Cardiac muscle cell (in vitro differentiated cells and primary cell): ENCODE data around the gene SARS2. TPM values are rescaled to one million over a fixed set of nuclear protein-coding genes. Genes with fewer than 3 reads are reported as not detected.

ENCODE experiments used
- DNase-seq, 2 donors: peaks; one replicate each; pipeline versions ENCODE4 v3.0.0 to v3.0.0-alpha.2; 2010 to 2017; ENCODE audit warnings: low read depth in 1 of 2, low spot score in 1 of 2
- H3K27ac ChIP-seq: fragments of 200-600 bp; sonication (generic); 2 replicates; pipeline ENCODE4 v1.5.1; 2016
- H3K27me3 ChIP-seq: fragments of 200-600 bp; sonication (generic); 2 replicates; pipeline ENCODE4 v1.6.0; 2016; ENCODE audit warnings: control low read depth
- H3K36me3 ChIP-seq: fragments of 200-600 bp; sonication (generic); 2 replicates; pipeline ENCODE4 v1.5.1; 2016; ENCODE audit warnings: control low read depth
- H3K4me1 ChIP-seq: fragments of 200-600 bp; sonication (generic); 2 replicates; pipeline ENCODE4 v1.8.1; 2017; ENCODE audit warnings: low read depth, mild to moderate bottlenecking, mixed run types
- H3K4me3 ChIP-seq: fragments of 200-600 bp; sonication (generic); 2 replicates; pipeline ENCODE4 v1.5.1; 2016; ENCODE audit warnings: mild to moderate bottlenecking
- H3K9me3 ChIP-seq: fragments of 200-600 bp; sonication (generic); 2 replicates; pipeline ENCODE4 v1.5.1; 2017; ENCODE audit warnings: low read depth, mild to moderate bottlenecking, control low read depth
- polyA plus RNA-seq: library from polyadenylated mRNA; unstranded; fragments of >200 nt; fragmentation: Nextera tagmentation; extraction: Ambion mirVana; gene quantifications from 2 replicates; pipeline ENCODE4 v1.2.1, GENCODE V29; 2016
- total RNA-seq: library from RNA; depleted of rRNA; stranded (reverse); fragments of >200 nt; gene quantifications from 2 replicates; pipeline ENCODE4 v1.2.3, GENCODE V29; 2016
- TF ChIP-seq, protein P1 (sequence below): IDR thresholded peaks from 2 replicates; pipeline ENCODE4 v1.5.1; 2012; ENCODE audit warnings: low read depth, mild to moderate bottlenecking, low read length

SARS2 gene
- total and polyA plus RNA-seq, 2 experiments from 2014 or later: 43.0 to 52.3 TPM

DNA sequence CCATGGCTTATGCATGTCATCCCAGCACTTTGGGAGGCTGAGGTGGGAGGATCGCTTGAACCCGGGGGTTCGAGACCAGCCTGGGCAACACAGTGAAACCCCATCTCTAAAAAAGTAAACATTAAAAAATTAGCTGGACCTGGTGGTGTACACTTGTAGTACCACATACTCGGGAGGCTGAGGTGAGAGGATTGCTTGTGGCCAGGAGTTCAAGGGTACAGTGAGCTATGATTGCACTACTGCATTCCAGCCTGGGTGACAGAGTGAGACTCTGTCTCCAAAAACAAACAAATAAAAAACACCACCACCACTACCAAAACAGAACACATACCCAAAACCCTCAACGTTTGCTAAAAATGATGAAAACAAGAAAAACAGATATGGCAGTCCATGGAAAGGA lies 29.1 kb upstream of the SARS2 start:
- no peaks in the 10 kb centered on the region for H3K9me3 ChIP-seq
- TF ChIP-seq, protein P1, sequence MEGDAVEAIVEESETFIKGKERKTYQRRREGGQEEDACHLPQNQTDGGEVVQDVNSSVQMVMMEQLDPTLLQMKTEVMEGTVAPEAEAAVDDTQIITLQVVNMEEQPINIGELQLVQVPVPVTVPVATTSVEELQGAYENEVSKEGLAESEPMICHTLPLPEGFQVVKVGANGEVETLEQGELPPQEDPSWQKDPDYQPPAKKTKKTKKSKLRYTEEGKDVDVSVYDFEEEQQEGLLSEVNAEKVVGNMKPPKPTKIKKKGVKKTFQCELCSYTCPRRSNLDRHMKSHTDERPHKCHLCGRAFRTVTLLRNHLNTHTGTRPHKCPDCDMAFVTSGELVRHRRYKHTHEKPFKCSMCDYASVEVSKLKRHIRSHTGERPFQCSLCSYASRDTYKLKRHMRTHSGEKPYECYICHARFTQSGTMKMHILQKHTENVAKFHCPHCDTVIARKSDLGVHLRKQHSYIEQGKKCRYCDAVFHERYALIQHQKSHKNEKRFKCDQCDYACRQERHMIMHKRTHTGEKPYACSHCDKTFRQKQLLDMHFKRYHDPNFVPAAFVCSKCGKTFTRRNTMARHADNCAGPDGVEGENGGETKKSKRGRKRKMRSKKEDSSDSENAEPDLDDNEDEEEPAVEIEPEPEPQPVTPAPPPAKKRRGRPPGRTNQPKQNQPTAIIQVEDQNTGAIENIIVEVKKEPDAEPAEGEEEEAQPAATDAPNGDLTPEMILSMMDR: no peak
- H3K4me3 ChIP-seq: no peak overlapping the region
- no peaks in the 10 kb centered on the region for H3K36me3 ChIP-seq
- no peaks in the 10 kb centered on the region for H3K4me1 ChIP-seq
- H3K27me3 ChIP-seq: no peaks in the 10 kb centered on the region
- DNase-seq: no peak
- H3K27ac ChIP-seq: no peak overlapping the region

DNA sequence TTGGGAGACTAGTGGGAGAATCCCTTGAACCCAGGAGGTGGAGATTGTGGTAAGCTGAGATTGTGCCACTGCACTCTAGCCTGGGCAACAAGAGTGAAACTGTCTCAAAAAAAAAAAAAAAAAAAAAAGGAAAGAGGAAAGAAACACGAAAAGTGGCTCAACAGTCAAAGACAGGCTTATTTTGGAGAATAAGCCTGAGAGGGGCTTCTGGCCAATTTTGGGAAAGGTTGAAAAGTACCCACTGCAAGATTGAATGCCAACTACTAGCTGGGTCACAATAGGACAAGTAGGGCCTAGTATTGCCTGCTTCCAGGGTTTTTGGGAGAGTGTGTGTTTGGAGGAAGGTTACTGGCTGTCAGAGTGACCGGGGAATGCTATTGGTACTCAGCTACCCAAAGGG lies 27.7 kb upstream of the SARS2 start:
- Histone ChIP-seq H3K4me1 (no peaks in the 10 kb centered on the region), H3K4me3 (no peak overlapping the region), H3K9me3 (no peaks in the 10 kb centered on the region), H3K36me3 (no peaks in the 10 kb centered on the region), H3K27ac (no peak overlapping the region), H3K27me3 (no peaks in the 10 kb centered on the region)
- no peak for DNase-seq
- TF ChIP-seq, protein P1: no peak

DNA sequence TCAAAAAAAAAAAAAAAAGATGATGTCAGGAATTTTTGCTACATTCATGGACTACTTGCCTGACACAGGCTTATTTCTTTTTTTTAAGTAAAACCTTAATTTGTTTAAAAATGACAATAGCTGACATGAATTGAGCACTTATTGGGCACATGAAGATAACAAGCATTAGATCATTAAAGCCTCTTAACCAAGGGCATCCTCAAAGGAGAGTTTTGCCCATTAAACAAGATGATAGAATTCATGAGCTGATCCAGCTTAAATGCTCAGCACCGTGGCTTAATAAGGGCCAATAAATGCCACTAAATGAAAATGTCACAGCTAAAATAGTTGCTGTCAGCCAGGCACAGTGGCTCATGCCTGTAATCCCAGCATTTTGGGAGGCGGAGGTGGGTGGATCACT lies 25.7 kb upstream of the SARS2 start:
- Histone ChIP-seq H3K9me3 (no peaks in the 10 kb centered on the region), H3K4me1 (no peaks in the 10 kb centered on the region), H3K27ac (no peak overlapping the region), H3K36me3 (no peaks in the 10 kb centered on the region), H3K27me3 (no peaks in the 10 kb centered on the region), H3K4me3 (no peak overlapping the region)
- TF ChIP-seq, protein P1: no peak
- no peak for DNase-seq

DNA sequence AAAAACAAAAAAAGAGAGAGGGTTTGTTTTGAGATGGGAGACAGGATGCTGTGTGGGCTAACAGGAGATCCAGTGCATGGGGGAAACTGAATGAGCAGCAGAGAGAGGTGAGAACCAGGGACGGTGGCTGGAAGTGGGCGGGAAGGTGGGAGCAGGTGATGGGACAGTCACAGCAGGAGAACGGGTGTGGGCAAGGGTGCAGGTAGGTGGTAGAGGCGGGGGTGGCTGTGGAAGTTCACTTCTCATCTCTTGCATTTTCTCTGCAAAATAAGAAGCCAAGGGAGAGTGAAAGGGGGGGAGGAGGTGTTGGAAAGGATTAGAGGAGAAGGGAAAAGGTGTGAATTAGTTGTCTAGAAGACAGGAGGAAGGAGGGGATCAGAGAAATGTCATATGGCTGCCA lies 23.1 kb upstream of the SARS2 start:
- TF ChIP-seq, protein P1: no peak
- Histone ChIP-seq H3K27ac (no peak overlapping the region), H3K36me3 (no peaks in the 10 kb centered on the region), H3K27me3 (no peaks in the 10 kb centered on the region), H3K4me3 (no peak overlapping the region), H3K9me3 (no peaks in the 10 kb centered on the region), H3K4me1 (no peaks in the 10 kb centered on the region)
- no peak for DNase-seq

DNA sequence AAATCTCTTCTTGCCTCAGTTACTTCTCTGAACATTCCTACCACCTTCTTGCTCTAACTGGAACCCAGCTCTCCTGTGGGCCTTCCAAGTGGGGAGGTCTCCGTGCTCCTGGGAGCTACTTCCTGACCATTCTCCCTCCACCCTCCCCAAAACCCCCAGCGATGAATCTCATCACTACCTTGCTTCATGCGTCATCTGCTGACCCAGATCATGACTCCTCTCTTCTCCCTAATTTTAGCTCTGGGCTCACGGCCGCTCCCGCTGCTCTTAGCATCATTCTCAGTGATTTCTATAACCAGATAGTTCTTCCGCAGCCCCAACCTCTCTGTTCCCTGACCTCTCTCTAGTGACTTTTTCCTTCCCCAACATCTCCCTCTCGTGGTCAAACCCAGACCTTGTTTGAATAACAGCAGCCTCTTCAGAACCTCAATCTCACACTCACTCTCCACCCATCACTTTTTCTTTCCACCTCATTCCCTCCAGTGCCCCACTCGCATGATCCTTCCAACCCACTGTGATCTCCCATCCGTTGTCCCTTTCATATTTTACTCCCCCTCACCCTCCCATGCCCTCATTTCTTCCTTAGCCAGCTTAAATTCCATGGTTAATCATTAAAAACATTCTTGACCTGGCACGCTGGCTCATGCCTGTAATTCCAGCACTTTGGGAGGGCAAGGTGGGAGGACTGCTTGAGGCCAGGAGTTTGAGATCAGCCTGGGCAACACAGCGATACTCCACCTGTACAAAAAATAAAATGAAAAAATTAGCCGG lies 22.0 kb upstream of the SARS2 start:
- peak; percentile 11 to 43 for DNase-seq
- H3K27me3 ChIP-seq: no peaks in the 10 kb centered on the region
- no peaks in the 10 kb centered on the region for H3K9me3 ChIP-seq
- no peaks in the 10 kb centered on the region for H3K4me1 ChIP-seq
- H3K36me3 ChIP-seq: no peaks in the 10 kb centered on the region
- H3K4me3 ChIP-seq: no peak overlapping the region
- TF ChIP-seq, protein P1: peak; percentile 21
- H3K27ac ChIP-seq: no peak overlapping the region

DNA sequence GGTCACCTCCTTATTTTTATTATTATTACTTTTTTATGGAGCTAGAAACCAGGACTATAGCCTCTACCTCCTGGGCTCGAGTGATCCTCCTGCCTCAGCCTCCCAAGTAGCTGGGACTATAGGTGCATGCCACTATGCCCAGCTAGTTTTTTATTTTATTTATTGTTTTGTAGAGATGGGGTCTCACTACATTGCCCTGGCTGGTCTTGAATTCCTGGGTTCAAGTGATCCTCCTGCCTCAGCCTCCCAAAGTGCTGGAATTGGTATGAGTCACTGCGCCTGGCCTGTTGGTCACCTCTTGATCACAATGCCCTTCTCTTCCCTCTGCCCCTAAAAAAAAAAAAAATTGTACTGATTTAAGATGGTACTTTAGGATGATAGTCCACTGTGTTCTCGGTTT lies 20.6 kb upstream of the SARS2 start:
- no peaks in the 10 kb centered on the region for H3K9me3 ChIP-seq
- TF ChIP-seq, protein P1: no peak
- no peak for DNase-seq
- no peak overlapping the region for H3K4me3 ChIP-seq
- no peaks in the 10 kb centered on the region for H3K4me1 ChIP-seq
- no peaks in the 10 kb centered on the region for H3K27me3 ChIP-seq
- no peak overlapping the region for H3K27ac ChIP-seq
- H3K36me3 ChIP-seq: no peaks in the 10 kb centered on the region
